Activated CD8-positive, alpha-beta memory T cell treated with anti-CD3 and anti-CD28 coated beads for 48 hours (primary cell): ENCODE measurements around the gene RCAN3.

Source experiments
- DNase-seq, 3 experiments: peaks; one replicate each; pipeline ENCODE4 v3.0.0-alpha.2; 2020; ENCODE audit warnings: low read depth in 2 of 3, low spot score in 2 of 3

Gene RCAN3

DNA sequence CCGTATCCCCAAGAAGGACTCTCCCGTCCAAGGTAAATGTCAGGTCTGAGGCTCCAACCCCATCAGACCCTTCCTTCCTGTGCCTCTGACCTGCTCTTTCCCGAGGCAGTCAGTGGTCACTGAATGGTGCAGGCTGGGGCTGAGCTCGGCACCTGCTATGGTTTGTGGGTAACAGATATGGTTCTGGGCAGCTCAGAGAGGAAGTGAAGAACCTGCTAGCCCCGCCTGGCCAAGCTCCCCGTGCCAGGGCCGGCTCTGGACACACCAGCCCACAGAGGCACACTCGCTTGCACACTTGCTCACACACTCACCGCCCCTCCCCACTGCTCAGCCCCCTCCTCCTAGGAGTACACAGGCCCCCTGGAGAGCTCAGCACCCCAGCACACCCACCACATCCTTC is 69.7 kb downstream of the RCAN3 start:
- no peak for DNase-seq

DNA sequence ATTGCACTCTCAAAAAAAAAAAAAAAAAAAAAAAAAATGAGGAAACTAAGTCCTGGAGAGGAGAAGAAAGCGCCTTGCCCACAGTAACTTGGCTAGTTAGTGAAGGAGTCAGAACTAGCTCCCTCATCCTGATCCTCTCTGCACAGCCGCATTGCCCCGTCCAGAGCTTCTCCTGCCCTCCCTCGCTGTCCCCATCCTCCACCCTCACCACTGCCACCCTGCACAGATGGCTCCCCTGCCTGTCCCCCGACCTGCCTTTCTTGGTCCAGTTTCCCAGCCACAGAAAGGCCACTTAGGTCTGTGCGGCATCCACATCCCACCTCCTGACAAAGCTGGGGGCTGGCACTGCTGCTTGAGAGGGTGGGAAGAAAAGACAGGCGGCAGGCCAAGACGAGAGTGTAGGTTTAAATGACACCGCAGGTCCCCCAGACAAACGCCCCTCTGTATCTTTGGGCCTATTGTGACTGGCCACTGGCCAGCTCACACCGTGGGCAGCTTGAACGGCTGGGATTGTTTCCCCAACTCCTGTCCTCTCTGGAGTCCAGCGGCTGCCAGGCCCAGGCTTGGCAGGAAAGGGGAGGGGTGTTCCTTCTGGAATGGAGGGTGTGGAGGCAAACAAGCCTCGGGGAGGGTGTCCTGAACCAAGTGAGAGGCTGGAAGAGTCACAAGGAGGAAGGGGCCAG is 73.4 kb downstream of the RCAN3 start:
- no peak for DNase-seq

DNA sequence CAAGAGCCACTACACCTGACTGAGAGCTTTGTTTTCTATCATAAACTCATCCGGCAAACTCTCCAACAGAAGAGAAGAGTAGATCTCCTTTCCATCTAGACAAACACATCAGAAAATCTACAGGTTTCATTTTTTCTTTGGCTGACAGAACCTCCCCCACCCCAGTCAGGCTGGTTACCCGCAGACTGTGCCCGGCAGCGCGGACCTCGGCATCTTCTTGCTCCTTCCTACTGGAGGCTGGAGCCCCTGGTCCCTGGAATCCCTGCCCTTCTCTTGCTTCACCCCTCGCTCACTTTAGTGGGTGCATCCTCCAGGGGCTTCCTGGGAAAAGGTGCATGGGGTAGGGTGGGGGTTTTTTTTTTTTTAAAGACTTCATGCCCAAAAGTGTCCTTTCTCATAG is 76.2 kb downstream of the RCAN3 start:
- DNase-seq: no peak

DNA sequence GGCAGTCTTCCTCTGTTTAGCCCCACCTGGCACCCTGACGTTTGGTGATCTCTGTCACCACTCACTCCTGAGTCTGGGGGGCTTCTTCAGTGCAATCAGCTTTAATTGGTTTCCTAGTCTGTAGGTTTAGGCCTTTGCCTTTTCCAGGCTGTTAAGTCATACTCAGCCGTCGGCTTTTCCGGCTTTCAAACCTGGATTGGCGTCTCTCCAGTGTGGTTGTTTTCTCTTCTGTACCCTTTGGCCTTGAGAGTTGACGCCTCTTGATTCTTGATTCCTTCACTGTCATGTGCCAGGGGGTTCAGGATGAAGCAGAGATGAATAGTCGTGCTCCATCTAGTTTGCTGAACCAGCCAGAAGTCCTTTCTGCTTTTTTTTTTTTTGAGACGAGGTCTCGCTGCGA is 78.1 kb downstream of the RCAN3 start:
- no peak for DNase-seq

DNA sequence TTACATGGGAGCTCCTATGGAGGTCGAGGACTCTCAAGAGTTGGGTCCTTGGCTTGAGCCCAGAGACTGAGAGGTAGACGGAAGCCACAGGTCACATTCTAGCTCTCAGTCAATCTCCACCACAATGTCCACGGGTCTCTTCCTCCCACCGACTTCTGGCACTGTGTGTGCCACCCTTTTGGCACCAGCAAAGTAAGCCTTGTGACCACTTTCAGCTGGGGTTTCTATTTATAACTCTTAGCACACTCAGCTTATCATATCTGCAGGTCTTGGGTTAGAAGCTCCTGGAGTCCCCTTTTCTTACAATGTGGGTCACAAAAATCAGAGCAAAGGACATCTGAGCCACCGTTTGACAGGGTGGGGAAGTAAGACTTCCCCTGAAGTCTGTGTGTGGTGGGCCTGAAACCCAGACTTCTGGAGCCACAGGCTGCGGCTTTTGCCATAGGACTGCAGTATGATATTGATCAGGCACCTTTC is 81.6 kb downstream of the RCAN3 start:
- no peak for DNase-seq

DNA sequence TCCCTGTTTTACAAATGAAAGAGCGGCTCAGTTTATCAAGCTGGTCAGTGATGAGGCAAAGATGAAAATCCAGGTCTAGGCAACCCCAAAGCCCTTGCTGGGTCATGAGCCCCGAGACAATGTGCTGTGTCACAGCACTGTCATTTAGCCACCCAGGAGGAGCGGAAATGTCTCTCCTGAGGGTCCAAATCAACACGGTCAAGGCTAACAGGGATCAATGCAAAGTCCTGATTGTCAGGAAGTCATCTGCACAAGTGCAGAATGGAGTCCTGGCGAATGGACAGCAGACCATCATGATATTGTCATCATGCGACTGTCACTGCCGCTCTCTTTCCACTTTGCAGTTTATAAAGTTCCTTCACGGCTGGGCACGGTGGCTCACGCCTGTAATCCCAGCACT is 83.5 kb downstream of the RCAN3 start:
- no peak for DNase-seq

DNA sequence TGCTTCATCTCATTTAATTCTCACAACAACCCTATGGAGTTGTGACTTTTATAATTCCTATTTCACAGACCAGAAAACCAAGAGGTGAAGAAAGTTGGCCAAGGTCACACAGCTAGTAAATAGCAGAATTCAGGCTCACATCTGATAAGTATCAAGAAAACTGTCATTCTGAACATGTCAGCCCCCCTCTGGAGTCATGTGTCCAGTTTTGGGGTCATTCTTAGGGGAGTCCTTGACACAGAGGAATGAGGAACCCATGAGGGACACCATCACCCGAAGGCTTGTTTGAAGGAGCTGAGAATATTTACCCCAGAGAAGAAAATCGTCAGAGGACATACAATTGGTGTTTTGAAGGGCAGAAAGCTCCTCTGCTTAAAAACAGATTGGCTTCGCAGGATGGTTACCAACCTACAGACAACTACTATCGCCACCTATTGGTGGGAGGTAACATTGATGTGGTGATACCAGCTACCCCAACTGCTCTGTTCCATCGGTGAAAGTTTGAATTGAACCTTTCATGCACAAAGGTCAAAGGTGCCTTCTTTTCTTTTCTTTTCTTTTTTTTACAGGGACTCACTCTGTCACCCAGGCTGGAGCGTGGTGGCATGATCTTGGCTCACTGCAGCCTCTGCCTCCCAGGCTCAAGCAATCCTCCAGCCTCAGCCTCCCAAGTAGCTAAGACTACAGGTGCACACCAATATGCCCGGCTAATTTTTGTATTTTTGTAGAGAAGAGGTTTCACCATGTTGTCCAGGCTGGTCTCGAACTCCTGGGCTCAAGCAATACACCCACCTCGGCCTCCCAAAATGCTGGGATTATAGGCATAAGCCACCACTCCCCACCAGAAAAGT is 84.6 kb downstream of the RCAN3 start:
- DNase-seq: no peak

DNA sequence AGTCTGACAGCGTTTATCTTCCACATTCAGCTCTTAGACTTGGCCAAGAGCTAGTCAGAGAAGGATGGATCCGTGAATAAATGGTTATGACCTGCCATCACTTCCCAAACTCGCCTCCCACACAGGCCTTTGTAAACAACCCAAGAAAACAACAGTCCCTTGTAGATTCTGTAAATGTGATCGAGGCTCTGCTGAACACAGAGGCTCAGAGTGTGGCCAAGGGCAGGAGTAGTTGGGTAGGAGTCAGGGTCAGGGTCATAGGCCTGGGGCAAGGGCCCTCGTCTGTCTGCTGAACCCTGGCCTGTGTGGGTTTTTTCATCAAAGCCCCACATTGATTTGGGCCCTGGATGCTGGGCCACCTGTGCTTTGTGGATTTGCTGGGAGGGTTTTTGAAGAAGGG is 85.9 kb downstream of the RCAN3 start:
- no peak for DNase-seq

- DNase-seq: no peak
Measured at GRCh38 chr1:24589200-24589599, 86.6 kb downstream of the RCAN3 start.
